Stimulated activated CD4-positive, alpha-beta T cell treated with anti-CD3 and anti-CD28 coated beads, Interleukin-12 subunit alpha, Interleukin-12 subunit beta, amount 100 ng/mL, for 4 hours (primary cell): Measurements from ENCODE around the gene PAPLN.
"Not testable (repeated sequence)": the region's sequence is repeated elsewhere in the genome, so short reads cannot be mapped to it uniquely, and the experiment has no call there.

Experiments used
- DNase-seq: peaks from one replicate; pipeline ENCODE4 v3.0.0-alpha.2; 2020

The PAPLN gene, protein sequence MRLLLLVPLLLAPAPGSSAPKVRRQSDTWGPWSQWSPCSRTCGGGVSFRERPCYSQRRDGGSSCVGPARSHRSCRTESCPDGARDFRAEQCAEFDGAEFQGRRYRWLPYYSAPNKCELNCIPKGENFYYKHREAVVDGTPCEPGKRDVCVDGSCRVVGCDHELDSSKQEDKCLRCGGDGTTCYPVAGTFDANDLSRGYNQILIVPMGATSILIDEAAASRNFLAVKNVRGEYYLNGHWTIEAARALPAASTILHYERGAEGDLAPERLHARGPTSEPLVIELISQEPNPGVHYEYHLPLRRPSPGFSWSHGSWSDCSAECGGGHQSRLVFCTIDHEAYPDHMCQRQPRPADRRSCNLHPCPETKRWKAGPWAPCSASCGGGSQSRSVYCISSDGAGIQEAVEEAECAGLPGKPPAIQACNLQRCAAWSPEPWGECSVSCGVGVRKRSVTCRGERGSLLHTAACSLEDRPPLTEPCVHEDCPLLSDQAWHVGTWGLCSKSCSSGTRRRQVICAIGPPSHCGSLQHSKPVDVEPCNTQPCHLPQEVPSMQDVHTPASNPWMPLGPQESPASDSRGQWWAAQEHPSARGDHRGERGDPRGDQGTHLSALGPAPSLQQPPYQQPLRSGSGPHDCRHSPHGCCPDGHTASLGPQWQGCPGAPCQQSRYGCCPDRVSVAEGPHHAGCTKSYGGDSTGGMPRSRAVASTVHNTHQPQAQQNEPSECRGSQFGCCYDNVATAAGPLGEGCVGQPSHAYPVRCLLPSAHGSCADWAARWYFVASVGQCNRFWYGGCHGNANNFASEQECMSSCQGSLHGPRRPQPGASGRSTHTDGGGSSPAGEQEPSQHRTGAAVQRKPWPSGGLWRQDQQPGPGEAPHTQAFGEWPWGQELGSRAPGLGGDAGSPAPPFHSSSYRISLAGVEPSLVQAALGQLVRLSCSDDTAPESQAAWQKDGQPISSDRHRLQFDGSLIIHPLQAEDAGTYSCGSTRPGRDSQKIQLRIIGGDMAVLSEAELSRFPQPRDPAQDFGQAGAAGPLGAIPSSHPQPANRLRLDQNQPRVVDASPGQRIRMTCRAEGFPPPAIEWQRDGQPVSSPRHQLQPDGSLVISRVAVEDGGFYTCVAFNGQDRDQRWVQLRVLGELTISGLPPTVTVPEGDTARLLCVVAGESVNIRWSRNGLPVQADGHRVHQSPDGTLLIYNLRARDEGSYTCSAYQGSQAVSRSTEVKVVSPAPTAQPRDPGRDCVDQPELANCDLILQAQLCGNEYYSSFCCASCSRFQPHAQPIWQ

GRCh38 chr14:73237219-73237785 lies at the start of gene PAPLN:
TSS of gene PAPLN (plus strand) at chr14:73237506. CDS start at chr14:73239779, 2,273 bp downstream.
- DNase-seq, result no peak

GRCh38 chr14:73188501-73188911 lies 48.8 kb upstream of the PAPLN start:
- DNase-seq, result no peak

DNA sequence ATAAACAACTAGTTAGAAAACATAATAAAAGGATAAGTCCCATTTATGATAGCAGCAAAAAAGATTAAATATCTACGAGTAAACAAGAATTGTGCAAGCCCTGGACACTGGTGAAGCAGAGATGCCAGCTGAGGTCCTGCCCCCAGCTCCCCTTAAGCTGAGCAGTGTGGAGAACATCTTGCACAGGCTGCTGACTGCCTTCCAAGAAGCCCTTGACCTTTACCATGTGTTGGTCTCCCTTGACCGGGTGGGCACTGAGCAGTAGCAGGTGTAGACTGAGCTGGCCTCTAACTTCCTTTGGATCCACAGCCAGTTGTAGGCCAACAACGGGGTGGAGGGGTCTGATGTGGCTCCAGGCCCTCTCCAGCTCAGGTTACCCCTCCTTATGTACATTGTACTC lies 47.7 kb upstream of the PAPLN start:
- no peak for DNase-seq

DNA sequence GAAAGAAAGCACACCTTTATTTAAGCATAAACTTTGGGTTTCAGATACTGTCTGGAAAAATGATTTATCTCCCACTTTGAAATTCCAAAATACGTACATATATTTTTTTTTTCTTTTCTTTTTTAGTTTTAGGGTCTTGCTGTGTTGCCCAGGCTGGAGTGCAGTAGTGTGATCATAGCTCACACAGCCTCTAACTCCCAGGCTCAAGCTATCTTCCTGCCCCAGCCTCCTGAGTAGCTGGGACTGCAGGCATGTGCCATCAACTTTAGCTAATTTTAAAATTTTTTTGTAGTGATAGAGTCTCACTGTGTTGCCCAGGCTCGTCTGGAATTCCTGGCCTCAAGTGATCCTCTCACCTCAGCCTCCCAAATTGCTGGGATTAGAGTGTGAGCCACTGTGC lies 45.9 kb upstream of the PAPLN start:
- DNase-seq, result no peak

- DNase-seq, result not testable (repeated sequence)
These were observed 43.0 kb upstream of the PAPLN start for GRCh38 chr14:73194306-73194705.

DNA sequence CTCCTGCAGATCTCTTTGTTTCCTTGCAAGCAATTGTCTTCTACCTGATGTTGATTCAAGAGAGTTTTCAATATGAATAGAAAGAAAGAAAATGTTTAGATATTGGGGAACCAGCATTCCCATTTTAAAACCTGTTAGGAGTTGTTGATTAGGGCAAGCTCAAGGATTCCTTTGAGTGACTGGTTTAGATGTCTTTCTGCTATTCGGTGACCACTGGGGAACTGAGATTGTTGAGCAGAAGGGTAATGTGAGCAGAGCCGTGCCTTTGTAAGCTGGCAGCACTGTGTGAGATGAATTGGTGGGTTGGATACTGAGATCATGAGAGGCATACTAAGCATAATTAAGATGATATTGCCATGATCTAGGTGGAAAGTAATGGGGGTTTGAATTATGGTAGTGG lies 39.1 kb upstream of the PAPLN start:
- no peak for DNase-seq

DNA sequence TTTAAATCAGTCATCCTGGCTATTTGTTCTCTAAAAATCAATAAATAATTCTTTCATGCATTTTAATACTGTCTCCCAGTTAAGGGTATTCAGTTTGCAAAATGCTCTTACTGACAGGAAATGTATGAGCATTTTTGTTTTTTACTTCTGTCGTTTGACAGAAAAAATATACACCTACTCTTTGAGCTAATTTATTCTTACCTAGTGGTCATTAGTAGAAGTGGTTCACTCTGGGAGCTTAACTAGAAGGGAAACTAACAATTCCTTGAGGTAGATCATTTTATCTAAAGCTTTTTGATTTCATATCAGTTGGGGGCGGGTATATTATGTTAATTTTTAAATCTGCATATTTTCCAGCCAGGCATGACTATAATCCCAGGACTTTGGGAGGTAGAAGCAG lies 33.8 kb upstream of the PAPLN start:
- DNase-seq, result no peak

- no peak for DNase-seq
These were observed 29.7 kb upstream of the PAPLN start for GRCh38 chr14:73207615-73208014.

DNA sequence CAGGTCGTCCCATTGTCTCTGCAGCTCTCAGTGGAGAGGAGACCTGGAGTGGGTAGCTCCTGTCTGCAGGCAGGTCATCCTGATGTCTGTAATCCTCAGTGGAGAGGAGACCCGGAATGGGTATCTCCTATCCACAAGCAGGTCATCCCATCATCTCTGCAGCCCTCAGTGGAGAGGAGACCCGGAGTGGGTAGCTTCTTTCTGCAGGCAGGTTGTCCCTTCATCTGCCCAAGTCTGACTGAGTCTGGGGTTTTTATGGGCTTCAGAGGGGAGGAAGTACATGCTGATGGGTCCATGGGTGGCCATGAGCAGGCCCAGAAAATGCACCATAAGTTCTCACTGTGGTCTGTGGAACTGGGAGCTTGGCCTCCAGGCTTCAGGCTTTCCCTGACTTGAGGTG lies 28.9 kb upstream of the PAPLN start:
- no peak for DNase-seq

DNA sequence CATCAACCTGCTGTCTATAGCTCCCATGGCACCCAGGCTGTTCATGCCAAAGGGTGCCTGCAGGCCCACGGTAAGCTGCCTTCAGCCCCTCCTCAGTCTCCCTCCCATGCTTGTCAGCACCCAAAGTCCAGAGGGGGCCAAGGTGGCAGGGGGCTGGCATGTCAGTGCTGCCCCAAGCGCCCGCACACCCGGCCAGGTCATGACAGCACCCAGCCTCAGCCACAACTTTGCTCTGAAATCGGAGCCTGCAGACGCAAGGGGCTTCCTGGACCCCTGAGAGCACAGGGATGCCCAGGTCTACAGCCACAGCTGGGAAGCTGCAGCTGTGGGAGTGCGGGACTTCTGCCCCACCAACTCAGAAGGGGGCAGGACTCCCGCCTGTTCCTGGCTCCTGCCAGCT lies 28.5 kb upstream of the PAPLN start:
- no peak for DNase-seq

DNA sequence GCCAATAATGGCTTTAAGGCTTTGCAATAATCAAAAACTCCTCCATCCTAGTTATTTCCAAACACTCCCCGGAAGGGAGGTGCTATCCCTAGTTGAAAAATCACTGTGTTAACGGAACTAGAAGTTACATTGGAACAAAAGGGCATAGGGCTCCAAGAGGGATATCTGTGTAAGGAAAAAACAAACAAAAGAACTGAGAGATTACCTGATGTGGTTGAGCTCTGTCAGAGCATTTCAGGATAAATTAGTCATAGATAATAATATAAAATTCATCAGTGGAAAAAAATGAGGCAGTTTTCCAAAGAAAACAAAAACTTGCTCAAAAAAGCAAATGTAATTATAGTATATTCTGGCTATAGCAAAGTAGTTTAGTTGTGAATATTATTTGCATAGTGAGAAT lies 27.4 kb upstream of the PAPLN start:
- no peak for DNase-seq

DNA sequence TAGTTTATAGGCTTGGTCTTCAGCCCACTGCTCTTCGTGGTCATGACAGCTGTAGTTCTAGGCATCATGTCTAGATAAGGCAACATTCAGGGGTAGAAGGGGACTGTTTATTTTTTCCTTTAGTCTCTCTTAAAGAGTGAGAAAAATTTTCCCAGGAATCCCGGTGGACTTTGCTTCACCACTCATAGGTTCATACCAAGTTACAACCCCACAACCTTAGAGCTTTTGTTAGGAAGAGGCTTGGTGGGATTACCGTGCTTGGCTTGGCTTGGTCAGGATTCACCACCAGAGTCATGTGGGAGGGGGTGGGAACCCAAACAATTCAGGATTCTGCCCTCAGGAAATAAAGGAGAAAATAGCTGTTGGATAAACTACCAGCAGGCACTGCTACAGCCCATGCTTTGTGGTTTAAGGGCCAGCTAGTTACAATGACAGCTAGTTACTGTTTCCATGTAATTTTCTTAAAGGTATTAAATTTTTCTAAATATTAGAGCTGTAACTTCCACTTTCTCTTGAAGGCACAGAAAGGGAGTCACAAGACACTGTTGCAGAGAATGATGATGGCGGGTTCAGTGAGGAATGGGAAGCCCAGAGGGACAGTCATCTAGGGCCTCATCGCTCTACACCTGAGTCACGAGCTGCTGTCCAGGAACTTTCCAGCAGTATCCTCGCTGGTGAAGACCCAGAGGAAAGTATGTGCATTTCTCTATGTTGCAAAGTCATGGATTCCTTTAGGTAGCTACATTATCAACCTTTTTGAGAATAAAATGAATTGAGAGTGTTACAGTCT lies 25.9 kb upstream of the PAPLN start:
- DNase-seq, result no peak

DNA sequence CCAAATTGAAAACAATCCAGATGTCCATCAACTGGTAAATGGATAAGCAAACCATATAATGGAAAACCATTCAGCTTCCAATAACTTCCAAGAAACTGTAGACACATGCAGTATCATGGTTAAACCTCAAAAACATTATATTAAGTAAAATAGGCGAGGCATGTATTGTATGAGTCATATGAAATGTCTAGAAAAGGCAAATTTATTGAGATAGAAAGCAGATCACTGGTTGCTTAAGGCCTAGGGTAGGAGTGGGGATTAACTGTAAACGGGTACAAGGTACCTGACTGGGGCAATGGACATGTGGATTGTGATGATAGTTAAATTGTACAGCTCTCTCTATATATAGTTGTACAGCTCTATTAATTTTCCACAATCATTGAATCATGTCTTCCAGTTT lies 21.3 kb upstream of the PAPLN start:
- DNase-seq, result no peak

DNA sequence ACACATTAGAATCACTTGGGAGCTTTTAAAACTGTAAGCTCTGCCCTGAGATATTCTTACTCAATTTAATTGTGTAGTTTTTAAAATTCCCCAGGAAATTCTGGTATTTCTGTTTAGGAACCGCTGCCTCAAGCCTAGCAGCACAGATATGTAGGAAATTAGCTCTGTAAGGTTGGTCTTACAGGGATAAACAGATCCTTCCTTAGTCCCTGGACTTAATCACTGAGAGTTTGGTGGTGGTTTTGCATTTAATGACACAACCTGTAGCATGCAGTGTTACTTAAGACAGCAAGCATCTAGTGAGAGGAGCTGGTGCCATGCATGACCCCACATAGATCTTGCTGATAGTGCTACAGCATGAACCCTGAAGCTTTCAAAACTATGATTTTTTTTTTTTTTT lies 19.9 kb upstream of the PAPLN start:
- no peak for DNase-seq

DNA sequence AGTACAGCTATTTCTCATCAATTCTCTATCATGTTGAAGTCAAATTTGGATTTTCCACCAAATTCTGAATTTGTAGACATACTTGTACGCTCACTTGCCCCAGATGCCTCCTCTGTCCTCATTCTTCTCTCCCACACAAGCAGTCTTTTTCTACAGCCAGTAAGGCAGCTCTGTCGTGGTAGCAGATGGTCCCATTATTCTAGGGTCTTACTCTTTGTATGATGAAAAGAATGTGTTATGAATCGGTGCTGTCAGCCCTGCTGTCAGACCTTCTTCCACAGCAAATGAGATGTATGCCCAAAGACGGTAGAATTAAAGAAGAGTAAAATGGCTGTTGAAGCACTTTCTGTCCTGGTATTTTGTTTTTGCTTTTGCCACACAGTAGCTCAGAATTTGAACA lies 17.2 kb upstream of the PAPLN start:
- no peak for DNase-seq

GRCh38 chr14:73220634-73221033 lies 16.7 kb upstream of the PAPLN start:
- DNase-seq, result no peak

DNA sequence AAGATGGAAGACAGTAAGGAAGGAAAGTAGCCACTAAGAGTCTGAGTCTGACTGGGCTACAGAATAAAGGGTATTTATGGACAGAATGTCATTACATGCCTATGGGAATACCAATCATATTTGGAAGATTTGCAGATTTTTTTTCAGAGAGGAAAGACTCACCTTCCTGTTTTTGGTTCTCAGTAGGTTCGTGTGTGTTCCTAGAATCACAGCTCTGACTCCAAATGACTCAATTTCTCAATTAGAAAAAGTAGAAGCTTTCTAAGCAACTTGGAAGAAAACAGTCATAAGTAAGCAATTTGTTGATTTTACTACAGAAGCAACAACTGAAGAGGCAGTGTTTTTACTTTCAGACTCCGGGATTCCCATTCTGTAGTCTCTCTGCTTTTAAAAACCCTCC lies 15.4 kb upstream of the PAPLN start:
- no peak for DNase-seq

- no peak for DNase-seq
These were observed 14.3 kb upstream of the PAPLN start for GRCh38 chr14:73223049-73223448.

DNA sequence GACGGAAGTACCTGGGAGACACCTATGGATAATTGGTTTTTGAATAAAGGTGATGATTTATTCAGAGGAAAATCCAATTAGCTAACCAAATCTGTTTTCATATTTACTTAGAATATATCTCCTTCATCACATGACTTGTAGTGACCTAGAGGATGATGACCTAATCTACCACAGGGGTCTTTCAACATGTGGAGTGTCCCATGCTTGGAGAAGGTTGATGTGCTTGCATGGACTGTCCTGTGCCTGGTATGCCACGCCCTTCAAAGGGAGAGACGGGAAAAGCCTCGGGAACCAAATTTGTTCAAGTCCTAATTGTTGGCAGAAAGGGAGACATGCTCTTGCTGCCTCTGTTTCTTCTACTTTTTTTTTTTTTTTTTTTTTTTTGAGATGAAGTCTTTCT lies 11.8 kb upstream of the PAPLN start:
- DNase-seq, result no peak

- no peak for DNase-seq
These were observed 9.2 kb upstream of the PAPLN start for GRCh38 chr14:73227812-73228781.

DNA sequence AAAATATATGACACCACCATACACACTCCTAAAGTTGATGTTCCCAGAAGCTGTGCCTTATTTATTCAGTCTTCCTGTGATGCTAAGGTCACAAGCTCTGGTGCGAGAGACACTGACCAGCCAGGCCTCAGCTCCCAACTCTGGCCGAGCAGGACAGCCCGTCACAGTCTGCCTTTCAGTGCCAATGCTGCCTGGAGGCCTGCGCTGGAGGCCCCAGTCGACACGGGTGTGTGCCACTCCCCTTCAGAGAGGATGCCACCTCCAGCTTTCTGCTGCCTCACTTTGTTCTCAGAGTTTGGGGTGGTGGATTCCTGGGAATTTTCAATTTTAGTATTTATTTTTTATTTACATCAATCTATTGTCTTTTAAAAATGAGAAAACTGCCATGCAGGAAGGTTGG lies 7.3 kb upstream of the PAPLN start:
- no peak for DNase-seq
